IMR-90 (cell line): ENCODE data around the gene PI16.
"Not testable (repeated sequence)": the region's sequence is repeated elsewhere in the genome, so short reads cannot be mapped to it uniquely, and the experiment has no call there.

ENCODE experiments used
- BHLHE40 ChIP-seq: fragments of 150-350 bp; IDR thresholded peaks from 2 replicates; pipeline ENCODE4 v1.6.1; 2016; ENCODE audit warnings: mild to moderate bottlenecking, low read depth, low read length
- CEBPB ChIP-seq: IDR thresholded peaks from 2 replicates; pipeline ENCODE4 v1.6.1; 2012; ENCODE audit warnings: low read depth, low read length, improper control_type of control experiment
- MAFK ChIP-seq: IDR thresholded peaks from 2 replicates; pipeline ENCODE4 v1.6.1; 2012; ENCODE audit warnings: low read depth, low read length, improper control_type of control experiment
- MXI1 ChIP-seq: IDR thresholded peaks from 2 replicates; pipeline ENCODE4 v1.6.1; 2012; ENCODE audit warnings: low read depth, mild to moderate bottlenecking, low read length, moderate library complexity, borderline replicate concordance
- NFE2L2 ChIP-seq: fragments of 150-350 bp; IDR thresholded peaks from 2 replicates; pipeline ENCODE4 v1.6.1; 2016; ENCODE audit warnings: low read depth, mild to moderate bottlenecking, low read length
- POLR2A ChIP-seq: IDR thresholded peaks from 2 replicates; pipeline ENCODE4 v1.6.1; 2012; ENCODE audit warnings: mild to moderate bottlenecking, low read depth, low read length
- RAD21 ChIP-seq: IDR thresholded peaks from 2 replicates; pipeline ENCODE4 v1.6.1; 2012; ENCODE audit warnings: low read length, improper control_type of control experiment
- RCOR1 ChIP-seq: IDR thresholded peaks from 2 replicates; pipeline ENCODE4 v1.6.1; 2012; ENCODE audit warnings: mild to moderate bottlenecking, low read length, improper control_type of control experiment; ENCODE audit not compliant: insufficient replicate concordance
- RFX5 ChIP-seq: IDR thresholded peaks from 2 replicates; pipeline ENCODE4 v1.8.0; 2012; ENCODE audit warnings: low read depth, mild to moderate bottlenecking, low read length, moderate library complexity
- TF ChIP-seq, protein P1 (sequence below): conservative IDR thresholded peaks from 2 replicates; pipeline ENCODE4 v1.5.1; 2012; ENCODE audit warnings: mild to moderate bottlenecking, low read depth, low read length, improper control_type of control experiment
- TF ChIP-seq, protein P2 (sequence below): fragments of 150-350 bp; IDR thresholded peaks from 2 replicates; pipeline ENCODE4 v1.6.1; 2017; ENCODE audit warnings: mild to moderate bottlenecking, antibody characterized with exemption, low read length, low read depth

DNA sequence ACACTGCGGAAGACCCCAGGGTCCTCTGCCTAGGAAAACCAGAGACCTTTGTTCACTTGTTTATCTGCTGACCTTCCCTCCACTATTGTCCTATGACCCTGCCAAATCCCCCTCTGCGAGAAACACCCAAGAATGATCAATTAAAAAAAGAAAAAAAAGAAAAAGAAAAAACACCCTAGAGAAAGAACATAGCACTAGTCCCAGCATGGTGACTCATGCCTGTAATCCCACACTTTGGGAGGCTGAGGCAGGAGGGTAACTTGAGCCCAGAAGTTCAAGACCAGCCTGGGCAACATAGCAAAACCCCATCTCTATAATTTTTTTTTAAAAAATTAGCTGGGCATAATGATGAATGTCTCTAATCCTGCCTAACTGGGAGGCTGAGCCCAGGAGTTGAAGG, 12.2 kb upstream of the PI16 start:
- TF ChIP-seq, protein P1, sequence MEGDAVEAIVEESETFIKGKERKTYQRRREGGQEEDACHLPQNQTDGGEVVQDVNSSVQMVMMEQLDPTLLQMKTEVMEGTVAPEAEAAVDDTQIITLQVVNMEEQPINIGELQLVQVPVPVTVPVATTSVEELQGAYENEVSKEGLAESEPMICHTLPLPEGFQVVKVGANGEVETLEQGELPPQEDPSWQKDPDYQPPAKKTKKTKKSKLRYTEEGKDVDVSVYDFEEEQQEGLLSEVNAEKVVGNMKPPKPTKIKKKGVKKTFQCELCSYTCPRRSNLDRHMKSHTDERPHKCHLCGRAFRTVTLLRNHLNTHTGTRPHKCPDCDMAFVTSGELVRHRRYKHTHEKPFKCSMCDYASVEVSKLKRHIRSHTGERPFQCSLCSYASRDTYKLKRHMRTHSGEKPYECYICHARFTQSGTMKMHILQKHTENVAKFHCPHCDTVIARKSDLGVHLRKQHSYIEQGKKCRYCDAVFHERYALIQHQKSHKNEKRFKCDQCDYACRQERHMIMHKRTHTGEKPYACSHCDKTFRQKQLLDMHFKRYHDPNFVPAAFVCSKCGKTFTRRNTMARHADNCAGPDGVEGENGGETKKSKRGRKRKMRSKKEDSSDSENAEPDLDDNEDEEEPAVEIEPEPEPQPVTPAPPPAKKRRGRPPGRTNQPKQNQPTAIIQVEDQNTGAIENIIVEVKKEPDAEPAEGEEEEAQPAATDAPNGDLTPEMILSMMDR = not testable (repeated sequence)
- not testable (repeated sequence) for TF ChIP-seq POLR2A, NFE2L2, RFX5, RCOR1, CEBPB, BHLHE40, RAD21, MXI1, MAFK
- TF ChIP-seq, protein P2, sequence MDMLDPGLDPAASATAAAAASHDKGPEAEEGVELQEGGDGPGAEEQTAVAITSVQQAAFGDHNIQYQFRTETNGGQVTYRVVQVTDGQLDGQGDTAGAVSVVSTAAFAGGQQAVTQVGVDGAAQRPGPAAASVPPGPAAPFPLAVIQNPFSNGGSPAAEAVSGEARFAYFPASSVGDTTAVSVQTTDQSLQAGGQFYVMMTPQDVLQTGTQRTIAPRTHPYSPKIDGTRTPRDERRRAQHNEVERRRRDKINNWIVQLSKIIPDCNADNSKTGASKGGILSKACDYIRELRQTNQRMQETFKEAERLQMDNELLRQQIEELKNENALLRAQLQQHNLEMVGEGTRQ = not testable (repeated sequence)
